Left hindlimb (tissue), 1 donor: Measurements from ENCODE around the gene DNM1L.
A peak's percentile ranks its signal among the peaks of the same experiment; 100 is the strongest.

Experiments used
- DNase-seq: peaks from one replicate; pipeline ENCODE4 v3.0.0-alpha.2; 2018

The DNM1L gene

DNA sequence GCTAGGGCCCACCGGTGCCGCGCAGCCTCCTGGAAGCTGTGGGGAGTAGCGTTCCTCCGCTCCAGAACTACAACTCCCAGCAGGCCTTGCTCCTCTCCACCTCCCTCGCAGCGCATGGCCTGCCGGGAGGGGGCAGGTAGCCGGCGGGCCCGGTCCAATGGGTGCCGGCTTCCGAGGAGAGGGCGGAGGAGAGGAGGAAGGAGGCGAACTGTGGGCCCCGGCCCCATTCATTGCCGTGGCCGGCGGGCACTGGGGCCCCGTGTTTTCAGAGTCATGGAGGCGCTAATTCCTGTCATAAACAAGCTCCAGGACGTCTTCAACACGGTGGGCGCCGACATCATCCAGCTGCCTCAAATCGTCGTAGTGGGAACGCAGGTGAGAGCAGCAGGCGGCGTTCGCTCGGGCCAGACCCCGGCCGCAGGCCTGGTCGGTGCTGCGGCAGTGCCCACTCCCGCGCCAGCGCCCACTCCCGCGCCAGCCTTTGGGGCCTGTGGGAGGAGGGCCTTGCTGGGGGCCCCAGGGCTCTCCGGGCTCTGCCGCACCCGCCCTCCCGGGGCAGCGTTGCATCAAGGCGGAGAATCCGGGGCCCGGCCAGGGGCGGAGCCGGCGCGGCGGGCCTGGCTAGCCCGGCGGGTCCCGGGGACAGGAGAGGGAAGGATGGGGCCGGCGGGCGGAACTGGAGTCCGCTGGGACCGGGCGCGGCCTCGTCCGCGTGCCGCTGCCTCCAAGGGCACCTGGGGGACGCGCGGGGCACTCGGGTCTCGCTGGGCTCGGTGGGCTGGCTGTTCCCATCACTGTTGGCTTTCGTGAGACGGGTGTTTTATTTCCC, at the start of gene DNM1L:
DNM1L (plus strand) TSS at position 211 of the 829 bp plus-strand sequence; CDS start at position 274, 63 bp downstream.
- DNase-seq: peak; percentile 96

DNA sequence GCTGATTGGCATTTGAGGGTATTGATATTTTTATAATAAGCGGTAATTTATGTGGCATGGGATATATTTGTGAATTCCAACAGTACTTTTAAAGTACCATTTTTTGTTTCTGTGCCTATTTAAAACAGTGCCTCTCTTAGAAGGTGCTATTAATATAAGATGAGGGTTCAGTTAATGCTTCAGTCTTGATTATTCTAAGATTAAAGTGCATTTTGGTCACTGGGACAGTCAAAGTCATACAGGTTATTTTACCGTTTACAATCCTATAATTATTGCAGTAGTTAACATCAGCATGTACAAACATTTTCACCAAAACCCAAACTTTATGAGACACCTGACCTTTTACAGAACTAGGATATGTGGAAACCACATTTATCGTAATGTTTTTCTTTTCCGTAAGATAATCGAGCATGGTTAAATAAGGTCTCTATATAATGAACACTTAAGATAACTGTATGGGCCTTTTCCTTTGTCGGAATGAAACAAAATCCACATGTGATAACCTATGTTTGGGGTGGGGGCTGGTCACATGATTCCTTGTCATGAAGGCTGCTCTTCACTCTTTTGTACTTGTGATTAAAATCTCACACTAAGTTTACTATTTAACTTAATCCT, 37.7 kb upstream of the DNM1L start:
- no peak for DNase-seq

DNA sequence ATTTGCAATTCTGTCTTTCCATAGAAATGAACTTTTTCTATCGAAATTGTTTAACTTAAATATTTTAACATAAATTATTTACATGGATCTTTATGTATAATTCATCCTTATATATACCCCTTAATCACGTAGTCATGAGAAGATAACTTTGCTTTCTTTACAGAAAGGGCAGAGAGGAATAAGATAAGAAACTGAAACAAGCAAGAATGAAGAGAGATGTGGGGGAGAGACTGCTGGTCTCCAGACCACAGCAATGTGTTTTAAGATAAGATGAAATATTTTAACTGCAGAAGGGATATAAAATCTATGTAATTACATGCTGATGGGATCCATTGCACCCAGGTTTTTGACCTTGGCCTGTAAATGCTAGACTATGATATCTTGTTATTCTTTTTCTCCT, 34.7 kb upstream of the DNM1L start:
- DNase-seq: no peak

DNA sequence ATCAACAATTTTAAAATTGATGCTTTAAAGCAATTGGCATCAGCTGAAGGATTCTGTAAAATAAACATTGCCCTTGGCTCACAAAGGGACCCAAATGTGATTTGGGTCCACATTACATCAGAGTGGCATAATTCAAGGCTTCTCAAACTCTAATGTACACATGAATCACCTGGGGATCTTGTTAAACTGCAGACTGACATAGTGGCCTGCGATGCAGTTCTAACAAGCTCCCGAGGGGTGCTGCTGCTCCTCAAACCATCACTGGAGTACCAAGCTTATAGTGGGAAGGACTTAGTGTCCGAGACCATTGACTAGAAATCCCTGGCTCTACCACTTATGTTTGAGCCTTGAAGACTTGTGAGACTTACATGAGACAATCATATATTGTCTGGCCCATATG, 31.8 kb upstream of the DNM1L start:
- DNase-seq: no peak

DNA sequence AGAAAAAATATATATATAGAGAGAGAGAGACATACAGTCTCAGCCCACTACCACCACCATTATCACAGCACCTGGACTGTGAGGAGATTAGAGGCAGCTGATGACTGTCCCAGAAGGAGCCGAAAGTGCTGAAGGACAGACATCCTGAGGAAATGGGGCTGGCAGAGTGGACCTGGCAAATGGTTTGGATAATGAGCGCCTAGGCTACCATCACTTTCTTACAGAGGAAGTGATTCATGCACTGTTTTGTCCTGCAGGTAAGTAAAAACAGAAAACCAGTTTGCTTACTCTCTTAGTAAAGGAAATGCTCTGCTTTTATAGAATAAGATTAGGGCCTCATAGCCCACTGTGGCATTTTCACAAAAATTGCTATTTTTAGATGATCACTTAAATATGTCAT, 28.6 kb upstream of the DNM1L start:
- DNase-seq: no peak

DNA sequence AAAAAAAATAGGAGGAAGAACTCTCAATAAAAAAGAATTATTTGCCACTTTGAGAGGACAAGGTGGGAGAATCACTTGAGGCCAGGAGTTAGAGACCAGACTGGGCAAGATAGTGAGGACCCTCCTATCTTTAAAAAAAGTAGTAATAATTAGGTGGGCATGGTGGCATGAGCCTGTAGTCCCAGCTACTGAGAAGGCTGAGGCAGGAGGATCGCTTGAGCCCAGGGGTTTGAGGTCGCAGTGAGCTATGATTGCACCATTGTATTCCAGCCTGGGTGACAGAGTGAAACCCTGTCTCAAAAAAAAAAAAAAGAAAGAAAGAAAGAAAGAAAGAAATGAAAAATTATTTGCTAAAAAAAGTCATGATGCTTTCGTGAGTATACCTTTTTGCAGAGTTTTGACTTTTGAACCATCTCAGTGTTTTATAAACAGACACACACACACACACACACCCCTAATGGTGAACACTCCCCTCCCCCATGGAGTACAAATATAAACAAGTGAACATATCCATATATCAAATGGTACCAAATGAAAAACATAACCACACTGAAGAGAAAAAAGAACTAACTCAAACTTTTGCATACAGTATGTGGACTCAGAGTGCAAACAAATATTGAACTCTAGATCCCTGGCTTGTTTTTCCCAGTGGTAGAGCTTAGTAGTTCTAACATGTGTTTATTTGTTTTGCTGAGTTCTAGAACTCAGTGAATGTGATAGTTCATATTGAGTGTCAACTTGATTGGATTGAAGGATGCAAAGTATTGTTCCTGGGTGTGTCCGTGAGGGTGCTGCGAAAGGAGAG, 27.7 kb upstream of the DNM1L start:
- DNase-seq: no peak

DNA sequence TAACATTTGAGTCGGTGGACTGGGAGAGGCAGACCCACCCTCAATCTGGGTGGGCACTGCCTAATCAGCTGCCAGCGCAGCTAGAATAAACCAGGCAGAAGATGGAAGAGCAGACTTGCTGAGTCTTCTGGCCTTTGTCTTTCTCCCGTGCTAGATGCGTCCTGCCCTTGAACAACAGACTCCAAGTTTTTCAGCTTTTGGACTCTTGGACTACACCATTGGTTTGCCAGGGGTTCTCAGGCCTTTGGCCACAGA, 27.2 kb upstream of the DNM1L start:
- DNase-seq: no peak

DNA sequence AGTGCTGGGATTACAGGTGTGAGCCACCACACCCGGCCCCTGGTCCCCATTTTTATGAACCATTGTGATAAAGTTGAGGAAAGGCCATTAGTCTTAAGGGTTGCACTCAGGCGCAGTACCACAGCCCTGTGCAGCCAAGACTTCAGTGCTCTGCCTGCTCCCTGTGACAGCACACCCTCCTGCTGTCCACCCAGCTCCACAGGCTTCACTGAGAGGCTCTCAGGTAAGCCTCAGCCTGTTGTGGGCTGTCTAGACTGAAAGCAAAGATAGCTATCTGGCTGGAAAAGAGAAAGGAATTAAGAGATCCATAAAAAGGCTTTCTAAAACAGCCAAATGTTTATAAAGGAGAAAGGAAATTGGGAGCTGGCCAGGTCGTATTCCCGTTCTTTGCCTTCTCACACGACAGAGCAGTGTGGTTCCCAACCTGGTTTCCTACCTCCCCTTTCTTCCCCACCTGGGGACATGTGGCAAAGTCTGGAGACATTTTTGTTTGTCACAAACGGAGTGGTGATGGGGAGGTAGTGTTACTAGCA, 19.1 kb upstream of the DNM1L start:
- DNase-seq: no peak

DNA sequence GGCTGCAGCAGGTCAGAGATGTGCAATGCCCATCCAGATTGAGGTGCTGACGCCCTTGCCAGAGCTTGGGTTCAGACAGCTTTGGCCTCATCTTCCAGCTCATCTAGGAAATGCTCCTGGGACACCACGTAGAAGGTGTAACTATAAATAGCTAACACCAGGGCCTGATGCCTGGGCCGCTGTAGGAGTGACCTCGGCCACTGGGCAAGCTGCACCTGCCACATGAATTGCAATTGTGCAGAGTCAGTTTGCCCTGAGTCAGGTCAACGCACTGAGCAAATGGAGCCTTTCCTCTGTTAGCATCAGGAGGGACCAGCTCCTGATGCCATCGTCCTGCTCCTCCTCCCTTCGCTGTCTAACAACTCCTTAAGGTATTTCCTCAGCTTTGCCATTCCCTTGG, 17.4 kb upstream of the DNM1L start:
- no peak for DNase-seq

DNA sequence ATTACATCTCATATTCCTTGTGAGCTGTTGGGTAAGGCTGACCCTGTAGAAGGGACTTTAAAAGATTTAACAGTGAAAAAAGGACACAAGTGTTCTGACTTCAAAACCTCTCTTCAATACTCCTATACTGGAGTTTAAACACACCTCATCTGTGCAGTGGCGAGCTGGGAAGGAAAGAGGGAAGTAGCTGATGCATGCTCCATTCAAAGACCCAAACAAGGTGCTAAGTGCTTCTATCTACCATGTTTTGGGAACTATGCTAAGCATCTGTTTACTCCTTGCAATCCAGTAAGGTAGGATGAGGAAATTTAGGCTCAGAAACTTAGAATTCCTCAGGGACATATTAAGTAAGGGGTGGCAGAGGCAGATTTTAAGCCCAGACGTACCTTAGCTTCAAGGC, 16.4 kb upstream of the DNM1L start:
- DNase-seq: no peak

DNA sequence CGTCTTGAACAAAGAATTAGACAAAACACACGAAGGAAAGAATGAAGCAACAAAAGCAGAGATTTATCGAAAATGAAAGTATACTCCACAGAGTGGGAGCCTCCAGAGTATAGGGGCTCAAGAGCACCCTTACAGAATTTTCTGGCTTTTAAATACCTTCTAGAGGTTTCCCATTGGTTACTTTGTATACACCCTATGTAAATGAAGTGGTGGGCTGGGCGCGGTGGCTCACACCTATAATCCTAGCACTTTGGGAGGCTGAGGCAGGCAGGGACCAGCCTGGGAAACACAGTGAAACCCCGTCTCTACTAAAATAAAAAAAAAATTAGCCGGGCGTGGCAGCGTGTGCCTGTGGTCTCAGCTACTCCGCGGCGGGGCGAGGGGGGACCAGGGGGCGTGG, 13.1 kb upstream of the DNM1L start:
- DNase-seq: no peak

DNA sequence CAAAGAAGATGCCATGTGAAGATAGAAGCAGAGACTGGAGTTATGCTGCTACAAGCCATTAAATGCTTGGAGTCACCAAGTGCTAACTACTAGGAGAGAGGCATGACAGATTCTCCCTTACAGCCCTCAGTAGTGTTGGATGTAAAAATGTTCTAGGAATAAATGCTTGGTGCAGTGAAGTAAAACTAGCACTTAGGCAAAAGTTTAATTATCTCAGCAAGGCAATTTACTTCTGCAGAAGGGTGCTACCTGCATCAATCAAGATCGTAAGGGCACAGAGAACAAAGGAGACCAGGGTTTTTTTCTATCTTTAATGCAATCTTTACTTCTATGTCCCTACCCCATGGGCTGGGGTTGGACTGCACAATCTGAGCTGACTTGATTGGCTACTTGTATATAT, 9.5 kb upstream of the DNM1L start:
- no peak for DNase-seq

DNA sequence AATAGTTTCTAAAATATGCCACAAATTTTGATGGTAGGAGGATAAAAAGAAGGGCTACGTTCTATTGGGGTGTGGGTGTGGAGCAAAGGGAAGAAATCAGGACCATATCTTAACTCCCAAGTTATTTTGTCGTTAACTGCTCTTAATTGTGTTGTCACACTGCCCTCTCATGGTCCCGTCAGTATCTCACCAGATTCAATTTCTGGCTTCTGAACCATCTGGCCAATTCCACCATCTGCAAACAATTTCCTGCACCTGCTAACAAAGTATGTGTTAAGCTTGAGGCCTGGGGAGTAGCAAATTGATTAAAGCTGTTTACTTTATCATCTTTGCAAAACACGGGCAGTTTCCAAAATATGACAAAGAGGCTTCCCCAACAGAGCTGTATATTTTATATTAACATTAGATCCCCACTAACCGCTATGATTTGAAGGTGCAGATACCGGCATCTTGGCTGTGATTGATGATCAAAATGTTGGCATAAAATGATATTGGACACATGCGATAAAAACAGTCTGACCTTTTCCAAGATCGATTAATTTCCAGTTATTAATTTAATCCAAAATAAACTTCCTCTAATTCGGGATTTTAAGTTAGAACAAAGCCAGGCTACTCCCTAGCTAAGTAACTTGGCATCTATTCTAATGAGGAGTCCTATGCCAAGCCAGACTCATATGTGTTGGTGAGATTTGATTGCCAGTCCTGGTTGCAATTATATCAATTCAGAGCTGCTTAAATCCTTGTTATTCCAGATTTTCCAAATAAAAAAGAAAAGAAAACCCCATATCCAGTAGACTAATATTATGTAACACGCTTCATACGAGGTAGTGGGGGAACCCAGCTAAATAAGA, 6.9 kb upstream of the DNM1L start:
- DNase-seq: peak; percentile 79

DNA sequence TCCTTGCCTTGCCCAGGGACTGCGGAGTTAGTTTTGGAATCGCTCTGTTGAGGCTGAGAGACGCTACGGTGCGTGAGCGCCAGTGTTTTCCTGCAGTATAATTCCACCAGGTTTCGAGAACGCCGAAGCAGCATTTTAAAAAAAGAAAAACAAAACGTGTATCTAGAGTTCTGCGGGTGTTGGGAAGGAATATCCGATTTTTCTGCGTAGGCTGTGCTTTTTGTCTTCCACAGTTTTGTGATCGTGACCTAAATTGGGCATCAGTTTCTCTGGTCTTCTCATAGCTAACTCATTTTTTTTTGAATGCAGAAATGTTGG, 778 bp downstream of the DNM1L start:
- DNase-seq: no peak

DNA sequence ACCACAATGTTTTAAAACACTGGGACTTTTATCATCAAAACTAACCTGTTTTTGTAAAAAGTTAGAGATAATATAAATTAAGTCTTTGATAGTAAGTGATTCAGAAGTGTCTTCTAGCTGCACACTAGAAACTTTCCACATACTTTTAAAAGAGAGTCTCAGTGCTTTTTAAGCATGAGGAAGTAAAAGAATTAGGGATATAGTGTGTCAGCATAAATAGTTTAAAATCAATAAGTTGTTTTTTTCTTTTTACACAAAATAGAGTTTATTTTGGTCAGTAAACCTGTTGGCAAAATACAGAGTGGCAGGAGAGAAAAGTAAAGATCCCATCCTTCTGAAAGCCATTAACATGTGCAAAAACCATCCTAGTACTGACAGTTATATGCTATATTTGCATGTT, 1.7 kb downstream of the DNM1L start:
- DNase-seq: no peak

DNA sequence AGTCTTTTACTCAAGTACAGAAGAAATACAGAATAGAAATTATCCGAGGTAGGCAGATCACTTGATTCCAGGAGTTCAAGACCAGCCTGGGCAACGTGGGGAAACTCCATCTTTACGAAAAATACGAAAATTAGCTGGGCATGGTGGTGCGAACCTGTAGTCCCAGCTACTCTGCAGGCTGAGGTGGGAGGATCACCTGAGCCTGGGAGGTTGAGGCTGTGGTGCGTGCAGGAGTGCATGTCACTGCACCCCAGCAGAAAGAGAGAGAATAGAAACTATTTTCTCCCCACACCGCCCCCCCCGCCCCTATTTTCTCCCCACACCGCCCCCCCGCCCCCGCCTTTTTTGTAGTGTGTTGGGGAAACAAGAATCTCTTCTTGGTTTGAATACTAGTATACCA, 2.2 kb downstream of the DNM1L start:
- no peak for DNase-seq

DNA sequence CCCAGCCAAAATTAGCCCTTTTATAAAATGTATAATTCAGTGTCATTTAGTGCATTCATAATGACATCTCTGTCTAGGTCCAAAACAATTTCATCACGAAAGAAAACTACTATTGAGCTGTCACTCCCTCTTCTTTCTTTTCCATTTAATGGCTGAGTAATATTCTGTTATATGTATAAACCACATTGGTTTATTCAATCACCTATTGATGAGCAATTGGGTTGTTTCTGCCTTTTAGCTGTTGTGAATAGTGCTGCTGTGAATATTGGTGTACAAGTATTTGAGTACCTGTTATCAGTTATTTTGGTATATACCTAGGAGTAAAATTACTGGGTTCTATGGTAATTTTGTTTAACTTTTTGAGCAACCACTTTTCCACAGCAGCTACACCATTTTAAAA, 7.2 kb downstream of the DNM1L start:
- no peak for DNase-seq

DNA sequence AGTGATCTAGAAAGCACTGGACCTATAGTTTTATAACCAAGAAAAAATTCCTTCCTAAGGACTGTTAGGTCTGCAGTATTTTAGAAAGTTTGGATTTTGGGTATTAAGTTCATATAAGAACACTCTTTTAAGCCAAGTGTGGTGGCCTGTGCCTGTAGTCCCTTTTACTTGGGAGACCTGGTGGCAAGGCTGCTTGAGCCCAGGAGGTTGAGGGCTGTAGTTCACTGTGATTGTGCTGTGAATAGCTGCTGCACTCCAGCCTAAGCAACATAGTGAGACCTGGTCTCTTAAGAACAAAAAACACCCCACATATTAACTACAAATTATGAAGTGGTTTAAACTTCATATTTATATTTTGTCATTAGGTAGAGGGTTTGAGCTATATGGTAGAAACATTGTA, 9.7 kb downstream of the DNM1L start:
- DNase-seq: no peak

DNA sequence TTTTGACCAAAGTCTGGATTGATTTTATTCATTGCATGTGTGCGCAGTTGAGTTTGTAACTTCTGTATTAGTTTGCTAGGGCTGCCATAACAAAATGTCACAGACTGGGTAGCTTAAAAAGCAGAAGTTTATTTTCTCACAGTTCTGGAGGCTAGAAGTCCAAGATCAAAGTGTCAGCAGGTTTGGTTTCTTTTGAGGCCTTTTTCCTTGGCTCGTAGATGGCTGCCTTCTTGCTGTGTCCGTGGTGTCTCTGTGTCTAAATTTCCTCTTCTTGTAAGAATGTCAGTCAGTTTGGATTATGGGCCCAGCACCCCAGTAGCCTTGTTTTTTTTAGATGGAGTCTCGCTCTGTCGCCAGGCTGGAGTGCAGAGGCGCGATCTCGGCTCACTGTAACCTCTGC, 11.8 kb downstream of the DNM1L start:
- DNase-seq: no peak

DNA sequence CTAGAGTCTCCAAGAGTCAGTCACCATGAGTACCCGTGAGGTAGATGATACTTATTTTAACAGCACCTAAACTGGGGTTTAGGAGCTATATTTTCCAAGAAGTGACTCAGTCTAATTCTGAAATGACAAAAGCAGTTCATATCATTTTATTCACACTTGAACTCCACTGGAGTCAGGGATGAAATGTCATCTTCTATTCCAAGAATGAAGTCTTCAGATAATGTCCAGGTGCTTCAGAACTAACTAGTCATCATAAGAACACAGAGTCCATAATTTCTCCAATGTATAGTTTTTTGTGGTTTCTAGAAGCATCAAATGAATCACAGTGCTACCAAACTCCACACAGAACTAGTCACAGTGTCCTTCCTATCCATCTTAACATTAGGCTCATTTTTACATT, 13.3 kb downstream of the DNM1L start:
- DNase-seq: no peak

DNA sequence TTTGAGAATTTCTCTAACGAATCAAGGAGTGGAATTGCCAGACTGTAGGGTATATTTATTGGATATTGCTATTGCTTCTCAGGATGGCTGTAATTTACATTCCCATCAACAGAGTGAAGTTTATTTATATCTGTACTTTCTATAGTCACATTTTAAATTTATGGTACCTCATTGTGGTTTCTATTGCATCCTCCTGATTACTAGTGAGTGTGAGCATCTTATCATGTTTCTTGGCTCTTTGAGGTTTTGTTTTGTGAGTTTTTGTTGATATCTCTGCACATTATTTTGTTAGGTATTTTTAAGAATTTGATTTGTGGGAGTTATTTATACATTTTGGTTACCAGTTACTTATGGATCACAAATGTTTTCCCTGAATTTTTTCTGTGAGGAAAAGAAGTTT, 13.9 kb downstream of the DNM1L start:
- DNase-seq: no peak

DNA sequence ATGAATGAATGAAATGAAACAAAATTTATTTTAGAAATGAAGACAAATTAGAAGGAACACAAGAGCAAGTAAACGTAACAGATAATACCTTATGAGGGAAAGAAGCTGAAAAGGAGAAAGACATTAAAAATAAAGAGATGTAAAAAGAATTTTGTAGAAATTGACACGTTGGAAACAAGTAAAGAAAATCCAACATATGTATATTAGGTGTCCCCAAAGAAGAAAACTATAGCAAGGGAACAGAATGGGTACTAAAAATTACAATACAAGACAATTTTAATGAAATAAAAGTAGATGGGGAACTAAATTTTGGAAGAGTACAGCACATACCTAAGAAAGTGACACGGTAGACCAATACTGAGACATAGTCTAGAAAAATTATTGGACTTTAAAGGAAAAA, 16.7 kb downstream of the DNM1L start:
- no peak for DNase-seq

DNA sequence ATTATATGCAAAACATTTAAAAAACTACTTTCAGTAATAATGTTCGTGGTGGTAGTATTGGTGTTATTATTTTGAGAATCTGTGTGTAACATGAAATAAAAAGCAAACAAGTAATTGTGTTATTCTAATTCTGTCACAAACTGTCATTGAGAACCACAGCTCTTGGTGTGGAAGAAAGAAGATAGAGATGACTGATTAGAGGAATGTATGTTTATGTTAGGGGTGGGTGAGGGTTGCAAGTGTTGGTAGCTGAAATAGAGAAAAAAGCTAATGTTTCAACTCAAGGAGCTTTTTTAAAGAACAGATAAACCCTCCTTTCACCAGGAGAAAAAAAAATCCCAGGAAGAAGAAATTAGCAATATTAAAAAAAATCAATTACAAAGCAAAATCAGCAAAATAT, 18.3 kb downstream of the DNM1L start:
- DNase-seq: no peak
